Measurements from ENCODE around the gene RPS2.
"Not testable (repeated sequence)": the region's sequence is repeated elsewhere in the genome, so short reads cannot be mapped to it uniquely, and the experiment has no call there.

Gene RPS2

GRCh38 chr16:1941162-1942046 lies 23.2 kb downstream of the RPS2 start:
- no peak for DNase-seq

- no peak for DNase-seq
These were observed 24.1 kb downstream of the RPS2 start for GRCh38 chr16:1940273-1941161.

- DNase-seq: not testable (repeated sequence)
These were observed 24.8 kb downstream of the RPS2 start for GRCh38 chr16:1939833-1940232.

- DNase-seq: no peak
These were observed 25.7 kb downstream of the RPS2 start for GRCh38 chr16:1938910-1939309.

GRCh38 chr16:1938316-1938715 lies 26.3 kb downstream of the RPS2 start:
- no peak for DNase-seq

- DNase-seq: no peak
These were observed 27.6 kb downstream of the RPS2 start for GRCh38 chr16:1936945-1937479.

DNA sequence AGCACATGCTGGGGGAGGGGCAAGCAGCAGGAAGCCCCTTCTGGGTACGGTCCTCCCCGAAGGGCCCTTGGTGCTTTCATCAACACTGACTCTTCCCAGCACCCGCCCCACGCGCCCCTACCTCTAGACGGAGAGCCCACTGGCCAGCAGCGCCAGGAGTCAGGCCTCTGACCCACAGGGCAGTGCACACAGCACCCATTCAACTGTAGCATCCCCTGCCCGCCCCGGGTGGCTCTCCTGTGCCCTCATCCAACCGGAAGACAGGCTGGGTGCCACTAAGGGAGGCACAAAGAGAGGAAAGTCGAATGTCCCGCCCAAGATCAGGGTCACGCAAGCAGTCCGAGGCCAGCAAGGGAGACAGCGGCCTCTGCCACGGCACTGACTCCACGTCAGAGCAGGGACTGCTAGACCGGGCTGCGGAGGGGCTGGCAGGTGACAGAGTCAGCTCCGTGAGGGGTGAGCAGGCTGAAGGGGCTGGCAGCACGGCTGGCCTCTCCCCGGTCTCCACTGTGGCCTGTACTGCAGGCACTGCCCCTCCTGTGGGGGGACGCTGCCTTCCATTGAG lies 31.4 kb downstream of the RPS2 start:
- no peak for DNase-seq

GRCh38 chr16:1932050-1933028 lies 32.3 kb downstream of the RPS2 start:
- no peak for DNase-seq

DNA sequence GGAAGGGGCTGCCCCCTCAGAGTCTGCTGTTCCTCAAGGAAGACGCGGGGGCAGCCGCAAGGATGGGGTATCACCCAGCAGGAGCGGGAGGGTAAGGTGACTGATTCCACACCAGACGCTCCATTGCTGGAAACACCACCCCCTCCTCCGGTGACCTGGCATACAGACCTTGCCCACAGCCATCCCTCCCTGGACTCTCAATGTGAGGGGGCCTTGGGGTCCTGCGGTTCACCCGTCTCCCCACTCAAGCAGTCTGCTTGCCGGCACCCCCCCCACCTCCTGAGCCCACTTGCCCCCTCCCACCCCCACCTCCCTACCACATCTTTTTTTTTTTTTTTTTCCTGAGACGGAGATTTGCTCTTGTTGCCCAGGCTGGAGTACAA lies 34.3 kb downstream of the RPS2 start:
- DNase-seq: no peak

DNA sequence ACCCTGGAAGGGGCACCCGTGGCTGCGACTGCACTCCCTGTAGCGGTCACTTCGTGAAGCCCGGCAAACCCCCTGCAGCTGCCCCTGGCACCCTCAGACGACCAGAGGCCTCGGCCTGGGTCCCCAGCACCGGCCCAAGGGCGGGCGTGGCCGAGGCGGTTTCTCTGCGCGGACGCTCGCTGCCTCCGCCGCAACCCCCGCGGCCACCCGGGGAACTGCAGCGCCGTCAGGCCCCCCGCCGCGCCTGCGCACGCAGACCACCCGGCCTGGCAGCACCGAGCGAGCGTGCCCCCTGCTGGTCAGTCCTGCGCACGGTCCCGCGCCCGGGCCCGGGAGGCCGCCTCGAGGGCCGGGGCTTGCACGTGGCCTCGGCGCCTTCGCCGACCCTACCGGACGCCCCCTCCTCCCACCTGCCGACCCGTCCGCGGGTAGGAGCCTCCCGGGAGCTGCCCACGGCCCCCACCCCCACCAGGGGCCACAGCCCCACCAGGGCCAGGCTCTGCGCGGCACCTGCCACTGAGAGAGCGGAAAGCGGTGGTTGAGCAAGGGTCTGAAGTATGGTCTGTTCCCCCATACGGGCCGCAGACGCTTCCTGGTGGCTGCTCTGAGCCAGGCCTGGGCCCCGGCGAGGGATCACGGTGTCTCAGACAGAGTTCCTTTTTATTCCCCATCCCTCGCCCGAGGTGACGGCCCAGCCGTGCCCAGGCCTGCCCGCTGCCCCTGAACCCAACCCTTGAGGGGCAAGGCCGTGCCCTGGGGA lies 34.9 kb downstream of the RPS2 start:
- DNase-seq: peak; percentile 85 to 96

DNA sequence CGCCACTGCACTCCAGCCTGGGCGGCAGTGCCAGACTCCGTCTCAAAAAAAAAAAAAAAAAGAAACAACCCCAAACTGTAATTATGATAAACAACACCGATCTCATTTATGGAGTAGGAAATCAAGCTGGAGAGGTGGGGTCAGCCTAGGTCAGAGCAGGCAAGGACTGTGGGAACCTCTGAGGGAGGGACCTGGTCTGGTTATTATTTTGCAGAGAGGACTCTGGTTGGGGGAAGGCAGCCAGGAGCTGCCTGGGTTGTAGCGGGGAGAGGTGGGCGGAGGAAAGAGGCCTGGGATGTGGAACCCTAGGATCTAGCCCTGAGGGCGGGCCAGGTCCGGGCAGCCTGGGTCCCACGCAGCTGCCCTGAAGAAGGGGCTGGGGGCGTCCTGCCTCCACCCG lies 35.5 kb downstream of the RPS2 start:
- DNase-seq: no peak

DNA sequence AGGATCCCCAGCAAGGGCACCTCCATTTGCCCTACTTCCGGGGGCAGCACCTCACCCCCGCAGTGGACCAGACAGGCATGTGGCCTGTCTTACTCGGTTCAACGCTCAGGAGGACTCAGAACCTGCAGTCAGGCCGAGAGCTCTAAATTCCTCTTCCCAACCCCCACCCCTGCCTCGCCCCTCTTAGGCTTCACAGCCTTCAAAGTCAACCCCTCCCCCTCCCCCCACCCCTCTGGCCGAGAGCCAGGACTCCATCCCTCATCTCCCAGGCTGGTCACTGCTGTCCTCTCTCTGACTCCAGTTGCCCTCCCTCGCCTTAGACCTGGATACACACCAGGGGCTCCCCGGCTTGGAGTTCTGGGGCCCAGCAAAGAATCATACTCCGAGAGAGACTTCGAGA lies 38.4 kb downstream of the RPS2 start:
- no peak for DNase-seq

DNA sequence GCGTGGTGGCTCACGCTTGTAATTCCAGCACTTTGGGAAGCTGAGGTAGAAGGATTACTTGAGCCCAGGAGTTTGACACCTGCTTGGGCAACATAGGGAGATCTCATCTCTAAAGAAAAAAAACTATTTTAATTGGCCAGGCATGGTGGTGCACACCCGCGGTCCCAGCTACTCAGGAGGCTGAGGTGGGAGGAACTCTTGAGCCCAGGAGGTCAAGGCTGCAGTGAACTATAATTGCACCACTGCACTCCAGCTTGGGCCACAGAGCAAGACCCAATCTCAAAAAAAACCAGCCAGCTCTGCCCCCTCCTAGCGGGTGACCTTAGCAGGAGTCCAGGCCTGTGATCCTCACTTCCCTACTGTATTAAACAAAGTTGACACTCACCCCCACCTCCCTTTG lies 40.5 kb downstream of the RPS2 start:
- no peak for DNase-seq

DNA sequence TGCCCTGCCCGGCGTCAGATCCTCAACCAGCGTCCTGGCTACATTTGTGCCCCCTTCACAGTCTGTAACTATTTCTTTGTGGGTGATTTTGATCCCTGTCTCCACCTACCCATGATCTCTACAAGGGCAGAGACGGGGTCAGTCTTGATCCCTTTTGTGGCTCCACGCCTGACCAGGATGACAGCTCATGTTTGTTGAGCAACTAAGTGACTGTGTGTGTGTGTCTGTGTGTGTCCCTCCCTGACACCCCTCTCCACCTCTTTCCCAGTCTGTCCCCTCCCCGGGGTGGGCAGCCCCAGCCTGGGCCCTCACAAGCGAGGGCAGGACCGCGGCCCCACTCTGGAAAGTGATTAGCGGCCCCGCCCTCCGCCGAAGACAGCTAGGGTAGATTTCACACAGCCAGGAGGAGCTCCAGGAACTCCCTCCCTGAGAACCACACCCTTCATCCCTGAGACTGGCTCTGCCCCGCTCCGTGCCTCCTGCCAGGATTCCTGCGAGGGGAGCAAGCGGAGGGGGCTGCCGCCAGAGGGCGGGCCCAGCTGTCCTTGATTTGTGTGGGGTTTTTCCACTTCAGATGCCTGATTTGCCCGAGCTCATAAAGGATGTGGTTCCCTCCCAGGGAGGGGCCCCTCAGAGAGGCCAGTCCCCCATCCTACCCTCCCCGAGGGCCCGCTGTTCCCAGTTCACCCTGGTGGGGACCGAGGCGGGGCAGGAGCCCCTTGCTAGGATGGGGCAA lies 41.2 kb downstream of the RPS2 start:
- no peak for DNase-seq

DNA sequence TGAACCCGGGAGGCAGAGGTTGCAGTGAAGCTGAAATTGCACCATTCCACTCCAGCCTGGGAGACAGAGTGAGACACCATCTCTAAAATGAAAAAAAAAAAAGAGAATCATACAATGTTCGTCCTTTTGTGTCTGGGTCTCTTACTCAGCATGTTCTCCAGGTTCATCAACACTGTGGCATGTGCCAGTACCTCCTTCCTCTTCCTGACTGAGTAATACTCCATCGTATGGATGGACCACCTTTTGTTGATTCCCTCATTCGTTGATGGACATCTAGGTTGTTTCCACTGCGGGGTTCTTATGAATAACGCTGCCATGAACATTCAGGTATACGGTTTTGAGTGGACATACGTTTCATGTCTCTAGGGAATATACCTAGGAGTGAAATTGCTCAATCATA lies 42.3 kb downstream of the RPS2 start:
- no peak for DNase-seq

- no peak for DNase-seq
These were observed 43.9 kb downstream of the RPS2 start for GRCh38 chr16:1920727-1921171.

GRCh38 chr16:1920122-1920521 lies 44.5 kb downstream of the RPS2 start:
- not testable (repeated sequence) for DNase-seq

DNA sequence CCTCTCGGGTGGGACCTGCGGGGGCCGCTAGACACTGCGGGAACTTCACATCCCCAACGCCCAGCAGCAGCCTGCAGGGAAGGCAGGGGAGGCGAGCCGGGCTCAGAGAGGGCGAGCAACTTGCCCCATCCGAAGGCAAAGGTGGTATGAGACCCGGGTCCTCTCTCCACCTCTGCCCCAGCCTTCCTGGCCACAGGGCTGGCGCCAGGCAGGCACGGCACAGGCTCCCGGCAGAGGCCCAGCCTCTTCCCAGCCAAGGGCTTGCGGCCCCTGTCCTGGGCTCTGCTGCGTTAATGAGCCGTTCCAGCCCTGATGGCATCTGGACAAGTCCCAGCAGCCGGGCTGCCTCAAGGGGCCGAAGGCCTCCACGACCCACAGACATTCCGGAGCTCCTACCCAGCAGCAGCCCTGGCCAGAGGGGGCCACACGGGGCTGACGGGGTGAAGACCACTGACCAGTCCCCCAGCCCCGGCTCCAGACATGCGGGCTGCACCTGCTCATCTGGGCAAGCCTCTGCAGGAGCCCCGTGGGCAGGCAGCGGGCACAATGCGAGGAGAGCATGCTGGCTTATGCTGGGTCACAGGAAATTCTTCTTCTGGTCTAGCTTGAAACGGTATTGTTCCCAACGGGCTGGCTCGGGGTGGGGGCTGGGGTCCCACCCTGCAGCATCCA lies 45.2 kb downstream of the RPS2 start:
- DNase-seq: no peak

DNA sequence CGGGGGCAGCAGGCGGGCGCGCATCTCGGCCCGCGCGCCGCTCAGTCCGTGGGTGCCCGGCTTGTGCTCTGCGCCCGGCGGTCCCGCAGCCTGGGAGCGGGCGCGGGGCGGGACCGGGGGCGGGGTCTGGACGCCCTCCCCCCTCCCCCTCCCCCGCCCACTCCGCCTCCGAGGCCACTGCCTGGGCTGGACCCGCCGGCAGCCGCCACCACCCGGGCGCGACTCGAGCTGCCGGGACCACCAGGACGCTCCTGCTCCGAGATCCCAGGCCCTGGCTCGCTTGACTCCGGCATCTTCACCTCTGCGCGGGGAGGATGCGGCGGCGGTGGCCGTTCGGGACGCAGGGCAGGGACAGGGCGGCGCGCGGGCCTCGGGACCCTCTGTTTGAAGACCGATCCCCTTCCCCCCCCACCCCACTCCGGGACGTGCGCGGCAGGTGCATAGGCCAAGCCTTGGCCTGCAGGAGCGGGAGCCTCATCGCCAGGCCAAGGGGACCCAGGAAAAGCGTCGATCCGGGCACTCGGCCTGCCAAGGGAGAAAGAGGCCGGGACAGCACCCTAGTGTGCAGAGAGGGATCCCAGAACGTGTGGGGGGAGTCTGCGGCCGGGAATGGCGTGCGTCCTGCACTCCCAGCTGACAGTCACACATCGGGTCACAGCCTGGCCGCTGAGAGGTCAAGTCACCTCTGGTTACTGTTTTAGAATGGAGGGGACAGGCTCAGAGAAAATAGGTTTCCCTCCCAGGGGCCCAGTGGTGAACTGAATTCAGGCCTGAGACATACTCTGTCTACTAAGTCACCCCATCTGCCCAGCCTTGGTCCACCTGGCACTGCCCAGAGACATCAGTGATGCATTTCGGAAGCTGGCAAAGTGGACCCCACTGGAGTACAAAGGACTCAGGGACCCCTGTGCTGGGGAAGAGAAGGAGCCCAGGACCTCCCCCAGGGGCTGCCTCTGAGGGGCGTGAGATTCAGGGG lies 46.0 kb downstream of the RPS2 start, which contains the start of gene HS3ST6:
Gene HS3ST6, minus strand, starts transcription at position 65 of the 976 bp plus-strand sequence. CDS start 92 bp downstream, outside the sequence.
- no peak for DNase-seq

Data from stimulated activated CD4-positive, alpha-beta T cell treated with anti-CD3 and anti-CD28 coated beads, Interleukin-4, amount 100 ng/mL, for 4 hours (primary cell).